Loucy (cell line): ENCODE measurements around the gene VPS35L.
"Not testable (repeated sequence)": the region's sequence is repeated elsewhere in the genome, so short reads cannot be mapped to it uniquely, and the experiment has no call there.

Experiments
- H2AFZ ChIP-seq: fragments of 200-600 bp; sonication (generic); 2 replicates; pipeline ENCODE4 v1.6.0; 2016; ENCODE audit warnings: antibody characterized with exemption, mild to moderate bottlenecking, low read length, moderate library complexity
- H3F3A ChIP-seq: fragments of 200-600 bp; 2 replicates; pipeline ENCODE4 v1.6.0; 2016; ENCODE audit warnings: antibody characterized with exemption, low read depth, mild to moderate bottlenecking
- H3K27me3 ChIP-seq: fragments of 200-600 bp; sonication (generic); 2 replicates; pipeline ENCODE4 v1.6.1; 2014; ENCODE audit warnings: low read length, mild to moderate bottlenecking; ENCODE audit not compliant: insufficient read depth, poor library complexity, severe bottlenecking
- H3K36me3 ChIP-seq: fragments of 200-600 bp; sonication (generic); 2 replicates; pipeline ENCODE4 v1.6.1; 2016; ENCODE audit warnings: low read length; ENCODE audit not compliant: insufficient read depth
- H3K4me1 ChIP-seq: fragments of 200-600 bp; sonication (generic); 2 replicates; pipeline ENCODE4 v1.5.1; 2014; ENCODE audit warnings: low read length, mild to moderate bottlenecking; ENCODE audit not compliant: insufficient read depth, poor library complexity, severe bottlenecking
- H3K4me2 ChIP-seq: fragments of 200-600 bp; sonication (generic); 2 replicates; pipeline ENCODE4 v1.6.0; 2014; ENCODE audit warnings: antibody characterized with exemption, low read length, low read depth, mild to moderate bottlenecking; ENCODE audit not compliant: poor library complexity, severe bottlenecking
- H3K4me3 ChIP-seq: fragments of 200-600 bp; sonication (generic); 2 replicates; pipeline ENCODE4 v1.5.1; 2014; ENCODE audit warnings: low read length, mild to moderate bottlenecking, mixed read lengths; ENCODE audit not compliant: poor library complexity, severe bottlenecking
- H3K79me2 ChIP-seq: fragments of 200-600 bp; sonication (generic); 2 replicates; pipeline ENCODE4 v1.6.1; 2014; ENCODE audit warnings: low read length; ENCODE audit not compliant: insufficient read depth
- H3K9ac ChIP-seq: fragments of 200-600 bp; sonication (generic); 2 replicates; pipeline ENCODE4 v1.6.0; 2014; ENCODE audit warnings: mild to moderate bottlenecking, low read depth, low read length, moderate library complexity; ENCODE audit not compliant: poor library complexity, severe bottlenecking
- H3K9me2 ChIP-seq: fragments of 200-600 bp; sonication (generic); replicated peaks from 2 replicates; pipeline ENCODE4 v1.6.1; 2016; ENCODE audit warnings: low read depth, low read length, mixed read lengths
- H3K9me3 ChIP-seq: fragments of 200-600 bp; sonication (generic); 2 replicates; pipeline ENCODE4 v1.6.1; 2014; ENCODE audit warnings: mild to moderate bottlenecking, antibody characterized with exemption, low read length, low read depth; ENCODE audit not compliant: insufficient read depth
- H4K20me1 ChIP-seq: fragments of 200-600 bp; sonication (generic); 2 replicates; pipeline ENCODE4 v1.6.0; 2014; ENCODE audit warnings: antibody characterized with exemption, low read length, mild to moderate bottlenecking; ENCODE audit not compliant: insufficient read depth, poor library complexity, severe bottlenecking
- CTCF ChIP-seq: fragments of 200-600 bp; sonication (generic); conservative IDR thresholded peaks from 2 replicates; pipeline ENCODE4 v1.5.1; 2014; ENCODE audit warnings: mild to moderate bottlenecking, antibody characterized with exemption, low read length
- EZH2phosphoT487 ChIP-seq: fragments of 200-600 bp; IDR thresholded peaks from 2 replicates; pipeline ENCODE4 v1.6.1; 2018; ENCODE audit warnings: antibody characterized with exemption, mild to moderate bottlenecking, moderate library complexity, borderline replicate concordance

The VPS35L gene

GRCh38 chr16:19672378-19672777, 116.9 kb downstream of the VPS35L start:
- Histone ChIP-seq H2AFZ (no peak overlapping the region), H3F3A (no peaks in the 10 kb centered on the region), H3K9ac (no peak overlapping the region), H3K4me3 (no peak overlapping the region), H3K4me1 (no peaks in the 10 kb centered on the region), H3K27me3 (no peaks in the 10 kb centered on the region), H3K4me2 (no peak overlapping the region), H3K79me2 (no peaks in the 10 kb centered on the region), H3K9me3 (no peaks in the 10 kb centered on the region), H3K36me3 (no peaks in the 10 kb centered on the region; the same call in 1 of the 2 replicates), H4K20me1 (no peaks in the 10 kb centered on the region), H3K9me2 (no peaks in the 10 kb centered on the region)
- no peak for TF ChIP-seq CTCF
- no peak for TF ChIP-seq EZH2phosphoT487

- Histone ChIP-seq H3K4me1 (no peaks in the 10 kb centered on the region), H3F3A (no peaks in the 10 kb centered on the region), H3K36me3 (no peaks in the 10 kb centered on the region; the same call in 1 of the 2 replicates), H3K9me2 (no peaks in the 10 kb centered on the region), H2AFZ (no peak overlapping the region), H4K20me1 (no peaks in the 10 kb centered on the region), H3K9me3 (no peaks in the 10 kb centered on the region), H3K27me3 (no peaks in the 10 kb centered on the region), H3K79me2 (no peaks in the 10 kb centered on the region), H3K9ac (no peak overlapping the region), H3K4me2 (no peak overlapping the region), H3K4me3 (no peak overlapping the region)
- TF ChIP-seq EZH2phosphoT487: no peak
Observed at GRCh38 chr16:19674485-19674884, 119.0 kb downstream of the VPS35L start.

GRCh38 chr16:19677402-19677801, 121.9 kb downstream of the VPS35L start:
- no peak overlapping the region for H3K4me2 ChIP-seq
- H3K36me3 ChIP-seq: no peaks in the 10 kb centered on the region
- no peaks in the 10 kb centered on the region for H3K9me2 ChIP-seq
- no peak overlapping the region for H3K4me3 ChIP-seq
- no peaks in the 10 kb centered on the region for H3K79me2 ChIP-seq
- no peak overlapping the region for H3K9ac ChIP-seq
- no peaks in the 10 kb centered on the region for H3F3A ChIP-seq
- H3K4me1 ChIP-seq: no peaks in the 10 kb centered on the region
- no peaks in the 10 kb centered on the region for H3K27me3 ChIP-seq
- TF ChIP-seq EZH2phosphoT487 (no peak), CTCF (no peak)
- no peaks in the 10 kb centered on the region for H4K20me1 ChIP-seq
- H3K9me3 ChIP-seq: no peaks in the 10 kb centered on the region
- no peak overlapping the region for H2AFZ ChIP-seq

- H3F3A ChIP-seq: no peaks in the 10 kb centered on the region
- no peak overlapping the region for H2AFZ ChIP-seq
- no peaks in the 10 kb centered on the region for H3K79me2 ChIP-seq
- peaks cover 3% of the 10 kb centered on the region; the same call in 1 of the 2 replicates for H3K36me3 ChIP-seq
- H4K20me1 ChIP-seq: no peaks in the 10 kb centered on the region
- no peak for TF ChIP-seq EZH2phosphoT487
- no peak for TF ChIP-seq CTCF
- no peaks in the 10 kb centered on the region for H3K27me3 ChIP-seq
- no peaks in the 10 kb centered on the region for H3K9me3 ChIP-seq
- H3K9ac ChIP-seq: no peak overlapping the region
- H3K4me2 ChIP-seq: no peak overlapping the region
- no peaks in the 10 kb centered on the region for H3K9me2 ChIP-seq
- H3K4me3 ChIP-seq: no peak overlapping the region
- H3K4me1 ChIP-seq: no peaks in the 10 kb centered on the region
Observed at GRCh38 chr16:19678804-19679203, 123.3 kb downstream of the VPS35L start.

GRCh38 chr16:19679281-19679680, 123.8 kb downstream of the VPS35L start:
- not testable (repeated sequence) for H3K9ac ChIP-seq, H3K9me3 ChIP-seq, H3F3A ChIP-seq, H2AFZ ChIP-seq, H3K79me2 ChIP-seq, H3K36me3 ChIP-seq, H3K4me2 ChIP-seq, H3K9me2 ChIP-seq, H3K4me3 ChIP-seq, H3K27me3 ChIP-seq, H4K20me1 ChIP-seq, H3K4me1 ChIP-seq
